Endothelial cell of umbilical vein (primary cell): Measurements from ENCODE around the gene MYH8. TPM values are rescaled to one million over a fixed set of nuclear protein-coding genes. Genes with fewer than 3 reads are reported as not detected.

ENCODE experiments used
- Bru-seq: library from RNA; stranded (reverse); fragments of 400-500 nt; gene quantifications from one replicate; lab custom pipeline; 2021; lab: Mats Ljungman, UMichigan
- BruChase-seq, 2 experiments: library from RNA; stranded (reverse); fragments of 400-500 nt; gene quantifications; one replicate each; lab custom pipeline; 2021; lab: Mats Ljungman, UMichigan
- BruUV-seq: library from RNA; stranded (reverse); fragments of 400-500 nt; replicated peaks from 2 replicates; lab custom pipeline; 2021; lab: Mats Ljungman, UMichigan
- CTCF ChIA-PET: fragments of 300-600, 350-600 bp; sonication (Branson Sonifier 250); formaldehyde crosslinking; loops from one replicate; lab custom pipeline; 2021; ENCODE audit warnings: antibody characterized with exemption, inconsistent platforms; lab: Charles Lee
- POLR2A ChIA-PET: fragments of 300-600, 350-600 bp; sonication (Branson Sonifier 250); formaldehyde crosslinking; loops from one replicate; lab custom pipeline; 2021; ENCODE audit warnings: antibody characterized with exemption, inconsistent platforms; lab: Charles Lee
- DNase-seq: peaks from one replicate; pipeline ENCODE4 v3.0.0-alpha.2; 2011; ENCODE audit warnings: low read depth, low spot score
- FAIRE-seq: peaks from 2 replicates; lab custom pipeline; 2011; peaks lifted over from hg19 to GRCh38; lab: Jason Lieb, UNC
- H2AFZ ChIP-seq: 2 replicates; pipeline ENCODE4 v1.6.0; 2012; ENCODE audit warnings: low read depth, low read length, control low read depth, inconsistent platforms
- H3K27ac ChIP-seq: 2 replicates; pipeline ENCODE4 v1.5.1; 2011; ENCODE audit warnings: low read depth, mild to moderate bottlenecking, control low read depth, low read length, moderate library complexity; ENCODE audit not compliant: insufficient read depth
- H3K27me3 ChIP-seq, 2 experiments: 2 replicates each; pipeline versions ENCODE4 v1.6.0 to v1.6.1; 2011; ENCODE audit warnings: low read length in 2 of 2, mixed read lengths in 1 of 2; ENCODE audit not compliant: control insufficient read depth in 2 of 2, insufficient read depth in 2 of 2
- H3K36me3 ChIP-seq, 2 experiments: 2 replicates in 1 of 2; 3 replicates in 1 of 2; pipeline ENCODE4 v1.5.1; 2011; ENCODE audit warnings: low read length in 2 of 2, mild to moderate bottlenecking in 1 of 2, moderate library complexity in 1 of 2; ENCODE audit not compliant: control insufficient read depth in 2 of 2, insufficient read depth in 2 of 2; ENCODE audit errors: extremely low read depth in 1 of 2
- H3K4me1 ChIP-seq: 3 replicates; pipeline ENCODE4 v1.5.1; 2011; ENCODE audit warnings: mild to moderate bottlenecking, low read length; ENCODE audit not compliant: control insufficient read depth, insufficient read depth; ENCODE audit errors: extremely low read depth
- H3K4me2 ChIP-seq: 2 replicates; pipeline ENCODE4 v1.6.1; 2011; ENCODE audit warnings: low read length, control low read depth, mixed read lengths; ENCODE audit not compliant: insufficient read depth
- H3K4me3 ChIP-seq, 3 experiments: fragments of 200-600 bp in 1 of 3; sonication (generic), shearing (Covaris generic) in 1 of 3; replicated peaks in 1 of 3; 2 replicates each; pipeline ENCODE4 v1.5.1; 2011 to 2016; ENCODE audit warnings: control low read depth in 3 of 3, low read length in 3 of 3, mild to moderate bottlenecking in 2 of 3, inconsistent platforms in 1 of 3, low read depth in 1 of 3, moderate library complexity in 1 of 3; ENCODE audit not compliant: insufficient read depth in 1 of 3
- H3K79me2 ChIP-seq: 2 replicates; pipeline ENCODE4 v1.6.0; 2012; ENCODE audit warnings: low read length, inconsistent platforms; ENCODE audit not compliant: control insufficient read depth, insufficient read depth
- H3K9ac ChIP-seq: replicated peaks from 2 replicates; pipeline ENCODE3; 2011; ENCODE audit warnings: low read length, control low read depth; ENCODE audit not compliant: insufficient read depth; ENCODE audit errors: extremely low read depth
- H3K9me1 ChIP-seq: replicated peaks from 3 replicates; pipeline ENCODE4 v1.6.0; 2011; ENCODE audit warnings: mild to moderate bottlenecking, low read length; ENCODE audit not compliant: control insufficient read depth, insufficient read depth; ENCODE audit errors: extremely low read depth
- H3K9me3 ChIP-seq: replicated peaks from 2 replicates; pipeline ENCODE4 v1.5.1; 2012; ENCODE audit warnings: low read length, inconsistent platforms; ENCODE audit not compliant: control insufficient read depth, insufficient read depth
- H4K20me1 ChIP-seq: replicated peaks from 2 replicates; pipeline ENCODE3; 2011; ENCODE audit warnings: mild to moderate bottlenecking, low read length; ENCODE audit not compliant: control insufficient read depth, insufficient read depth; ENCODE audit errors: extremely low read depth
- FOS ChIP-seq: IDR thresholded peaks from 2 replicates; pipeline ENCODE4 v1.6.1; 2011; ENCODE audit warnings: mild to moderate bottlenecking, low read length, moderate library complexity, borderline replicate concordance; ENCODE audit not compliant: insufficient read depth
- GATA2 ChIP-seq: IDR thresholded peaks from 2 replicates; pipeline ENCODE4 v1.7.0; 2011; ENCODE audit warnings: low read depth, mild to moderate bottlenecking, moderate library complexity, mixed read lengths, low read length; ENCODE audit not compliant: insufficient read length, insufficient read depth
- JUN ChIP-seq: IDR thresholded peaks from 2 replicates; pipeline ENCODE4 v1.6.1; 2011; ENCODE audit warnings: borderline replicate concordance, low read depth; ENCODE audit not compliant: insufficient read length, insufficient read depth
- MYC ChIP-seq: IDR thresholded peaks from one replicate; pipeline ENCODE4 v1.6.1; 2011; ENCODE audit warnings: mild to moderate bottlenecking, low read depth, low read length
- POLR2A ChIP-seq: IDR thresholded peaks from 2 replicates; pipeline ENCODE4 v1.6.1; 2012; ENCODE audit warnings: low read depth, mild to moderate bottlenecking, control low read depth, low read length
- POLR2AphosphoS5 ChIP-seq: IDR thresholded peaks from 2 replicates; pipeline ENCODE4 v1.6.1; 2012; ENCODE audit warnings: low read depth, mild to moderate bottlenecking, control low read depth, low read length, moderate library complexity; ENCODE audit not compliant: insufficient read depth
- dilution Hi-C: fragments of 300-500 bp; cut with MboI; formaldehyde crosslinking; loops from one replicate; pipeline ENCODE4 v1.15.0; 2019; ENCODE audit warnings: low sequenced_read_pairs; ENCODE audit not compliant: extremely low pct_ligation_motif_present
- intact Hi-C: fragments of 100-400 bp; cut with micrococcal nuclease; formaldehyde crosslinking; loops from one replicate; pipeline ENCODE4 v1.10.0; 2022
- long read RNA-seq: library from polyadenylated mRNA; stranded (forward); transcript quantifications from one replicate; pipeline ENCODE4 v2.0.0, GENCODE V29; 2021
- polyA minus RNA-seq, 3 experiments: library from RNA; depleted of rRNA, polyadenylated mRNA; stranded (reverse); fragments of >200 nt; gene quantifications; 1 replicate in 1 of 3; 2 replicates in 2 of 3; pipeline ENCODE4 v1.2.3, GENCODE V29; 2011
- polyA plus RNA-seq, 4 experiments: library from polyadenylated mRNA; depleted of rRNA in 3 of 4; stranded (reverse) in 3 of 4; unstranded in 1 of 4; fragments of >200 nt; gene quantifications; 2 replicates each; pipeline versions ENCODE4 v1.2.1 to v1.2.3, GENCODE V29; 2011 to 2012; ENCODE audit warnings: missing spikeins in 1 of 4
- total RNA-seq: library from RNA; stranded (reverse); gene quantifications from 2 replicates; pipeline ENCODE4 v1.2.3, GENCODE V29; 2021
- TF ChIP-seq, protein P1 (sequence below): IDR thresholded peaks from 2 replicates; pipeline ENCODE4 v1.6.1; 2011; ENCODE audit not compliant: insufficient read depth, insufficient read length
- TF ChIP-seq, protein P2 (sequence below), 2 donors: IDR thresholded peaks; 1 replicate in 1 of 2; 2 replicates in 1 of 2; pipeline ENCODE4 v1.5.1; 2011; ENCODE audit warnings: low read length in 2 of 2, mild to moderate bottlenecking in 2 of 2, moderate library complexity in 2 of 2, control low read depth in 1 of 2, inconsistent platforms in 1 of 2, low read depth in 1 of 2; ENCODE audit not compliant: insufficient read depth in 1 of 2; ENCODE audit errors: extremely low read depth in 1 of 2

Gene MYH8
- not detected in 2 replicates for total RNA-seq
- polyA plus RNA-seq: not detected in 2 replicates
- polyA plus RNA-seq (2011; cell fraction: cytosol; rRNA removed): not detected in 2 replicates
- not detected in 2 replicates for polyA plus RNA-seq (2011; cell fraction: nucleus; rRNA removed)
- not detected in 2 replicates for polyA plus RNA-seq (2012)
- polyA minus RNA-seq: not detected in 2 replicates
- not detected for polyA minus RNA-seq (2011; cell fraction: cytosol; rRNA and poly(A)+ RNA removed)
- not detected in 2 replicates for polyA minus RNA-seq (2011; cell fraction: nucleus; rRNA and poly(A)+ RNA removed)
- Bru-seq, nascent RNA: not detected
- not detected for BruChase-seq, experiment 1, labeled RNA remaining after a 6-hour chase
- not detected for BruChase-seq, experiment 2, labeled RNA remaining after a 2-hour chase
- long read RNA-seq: 0 reads

DNA sequence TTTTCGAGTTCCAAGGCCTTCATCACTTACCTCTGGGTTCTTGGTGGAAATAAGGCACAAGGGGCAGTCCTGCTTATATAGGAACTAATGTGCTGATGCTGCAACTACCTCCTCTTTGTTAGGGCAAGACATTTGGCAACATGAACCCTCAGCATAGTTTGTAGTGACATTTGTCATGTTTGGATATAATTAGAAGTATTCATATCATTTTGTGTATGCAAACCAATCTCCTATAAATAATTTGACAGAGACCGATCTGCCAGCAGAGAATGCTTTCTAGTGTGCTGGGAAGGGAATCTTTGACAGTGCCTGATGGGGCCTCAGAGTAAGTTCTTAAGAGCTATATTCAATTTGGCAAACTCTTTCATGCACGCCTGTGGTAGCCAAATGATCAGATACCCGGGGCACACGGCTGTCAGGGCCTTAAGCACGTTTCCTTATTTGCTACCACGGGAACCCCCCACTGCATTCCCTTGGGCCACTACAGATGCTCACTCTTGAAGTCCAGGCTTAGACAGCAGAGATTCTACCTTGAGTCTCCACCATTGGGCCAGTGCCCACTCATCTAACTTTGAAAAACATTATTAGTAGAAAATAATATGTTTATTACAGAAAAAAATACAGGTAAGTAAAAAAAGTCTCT, at the start of gene MYH8:
Gene MYH8, minus strand, starts transcription at position 51 of the 643 bp plus-strand sequence. CDS start 1,723 bp downstream, outside the sequence.
- Histone ChIP-seq H3K4me2 (no peak within 1 kb of the TSS), H3K4me3 (no peak within 1 kb of the TSS), H2AFZ (no peak within 1 kb of the TSS), H3K4me1 (no peaks in the 10 kb centered on the region), H3K79me2 (no peaks in the 10 kb centered on the region), H3K27ac (no peak within 1 kb of the TSS), H3K9ac (no peak within 1 kb of the TSS), H3K9me3 (no peaks in the 10 kb centered on the region), H3K36me3 (no peaks in the 10 kb centered on the region), H4K20me1 (no peaks in the 10 kb centered on the region), H3K27me3 (no peaks in the 10 kb centered on the region), H3K9me1 (no peaks in the 10 kb centered on the region)
- TF ChIP-seq, protein P1, sequence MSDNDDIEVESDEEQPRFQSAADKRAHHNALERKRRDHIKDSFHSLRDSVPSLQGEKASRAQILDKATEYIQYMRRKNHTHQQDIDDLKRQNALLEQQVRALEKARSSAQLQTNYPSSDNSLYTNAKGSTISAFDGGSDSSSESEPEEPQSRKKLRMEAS: no peak
- TF ChIP-seq JUN (no peak), GATA2 (no peak), FOS (no peak), POLR2AphosphoS5 (no peak), MYC (no peak), POLR2A (no peak)
- TF ChIP-seq, protein P2, sequence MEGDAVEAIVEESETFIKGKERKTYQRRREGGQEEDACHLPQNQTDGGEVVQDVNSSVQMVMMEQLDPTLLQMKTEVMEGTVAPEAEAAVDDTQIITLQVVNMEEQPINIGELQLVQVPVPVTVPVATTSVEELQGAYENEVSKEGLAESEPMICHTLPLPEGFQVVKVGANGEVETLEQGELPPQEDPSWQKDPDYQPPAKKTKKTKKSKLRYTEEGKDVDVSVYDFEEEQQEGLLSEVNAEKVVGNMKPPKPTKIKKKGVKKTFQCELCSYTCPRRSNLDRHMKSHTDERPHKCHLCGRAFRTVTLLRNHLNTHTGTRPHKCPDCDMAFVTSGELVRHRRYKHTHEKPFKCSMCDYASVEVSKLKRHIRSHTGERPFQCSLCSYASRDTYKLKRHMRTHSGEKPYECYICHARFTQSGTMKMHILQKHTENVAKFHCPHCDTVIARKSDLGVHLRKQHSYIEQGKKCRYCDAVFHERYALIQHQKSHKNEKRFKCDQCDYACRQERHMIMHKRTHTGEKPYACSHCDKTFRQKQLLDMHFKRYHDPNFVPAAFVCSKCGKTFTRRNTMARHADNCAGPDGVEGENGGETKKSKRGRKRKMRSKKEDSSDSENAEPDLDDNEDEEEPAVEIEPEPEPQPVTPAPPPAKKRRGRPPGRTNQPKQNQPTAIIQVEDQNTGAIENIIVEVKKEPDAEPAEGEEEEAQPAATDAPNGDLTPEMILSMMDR (IDR thresholded peaks at IDR 0.05; ENCODE audit: extremely low read depth in 1 of 2, insufficient read depth in 1 of 2, low read depth in 1 of 2, low read length in 2 of 2): no peak
- dilution Hi-C loops: no loop called here
- intact Hi-C loops: loop anchor here (5.0 kb wide), 1 partner anchor 130 kb away; no protein-coding TSS in a partner anchor
- DNase-seq (no peak), FAIRE-seq (no peak)
- no TSS peak for BruUV-seq
- CTCF ChIA-PET: no interaction called here
- POLR2A ChIA-PET: no interaction called here
